ENCODE data around the gene TMEM245. TPM values are rescaled to one million over a fixed set of nuclear protein-coding genes. Genes with fewer than 3 reads are reported as not detected.

The TMEM245 gene
- total and polyA plus RNA-seq, 2 of the 13 experiments (the other 11 are each of a cell fraction or from before 2014, with no cell fraction given) = 53.5 to 55.4 TPM

GRCh38 chr9:109094268-109094667 is 25.5 kb downstream of the TMEM245 start:
- Histone ChIP-seq H3K4me1 (ENCODE audit: insufficient read depth, low read length) (peaks cover 33% of the 10 kb centered on the region), H3K9me3 (ENCODE audit: low read length) (no peaks in the 10 kb centered on the region), H3K36me3 (replicated peaks in 1 of 2; ENCODE audit: control insufficient read depth in 1 of 2, insufficient read depth in 2 of 2, low read length in 2 of 2) (peaks cover 15 to 55% of the 10 kb centered on the region in 2 experiments), H3K79me2 (ENCODE audit: insufficient read depth, low read length) (peaks cover 60% of the 10 kb centered on the region), H2AFZ (ENCODE audit: low read length) (no peak overlapping the region), H3K27ac (ENCODE audit: extremely low read length, insufficient read depth, low read length) (no peak overlapping the region), H3K4me3 (replicated peaks in 1 of 3; ENCODE audit: insufficient read depth in 1 of 3, low read depth in 2 of 3, low read length in 3 of 3) (no peak overlapping the region), H3K27me3 (ENCODE audit: control insufficient read depth in 1 of 2, insufficient read depth in 2 of 2, low read length in 2 of 2) (no peaks in the 10 kb centered on the region), H4K20me1 (ENCODE audit: insufficient read depth, low read length) (no peaks in the 10 kb centered on the region; the same call in 1 of the 2 replicates), H3K4me2 (ENCODE audit: low read depth, low read length) (no peak overlapping the region), H3K9ac (ENCODE audit: insufficient read depth, low read depth, low read length) (no peak overlapping the region)
- ATAC-seq = no peak
- in situ Hi-C loops (cut with HindIII; ENCODE audit: extremely low pct_ligation_motif_present, low pct_unique_long_range_greater_than_20kb) (no loop called here), intact Hi-C loops (cut with micrococcal nuclease; ENCODE audit: unreplicated experiment) (no loop called here)
- POLR2A ChIA-PET = no interaction called here
- no peak for DNase-seq (ENCODE audit: low spot score)
- WGBS (ENCODE audit: low lambda C conversion rate) = 90% methylated on average over 3 of the region's 6 CpGs
- FAIRE-seq = no peak
- no peak for TF ChIP-seq RBFOX2 (IDR thresholded peaks at IDR 0.05; ENCODE audit: low read depth, low read length)
- no peak for TF ChIP-seq AFF4 (CRISPR knock-in tag; IDR thresholded peaks at IDR 0.05)
- no peak for TF ChIP-seq ZNF7 (CRISPR knock-in tag; IDR thresholded peaks at IDR 0.05)
- TF ChIP-seq E2F5 (CRISPR knock-in tag; conservative IDR thresholded peaks at IDR 0.05) = no peak
- TF ChIP-seq SRF (IDR thresholded peaks at IDR 0.05; ENCODE audit: low read depth, low read length) = no peak
- no peak for TF ChIP-seq SMAD1 (CRISPR knock-in tag; IDR thresholded peaks at IDR 0.05; ENCODE audit: borderline replicate concordance, low read depth)
- TF ChIP-seq ZMAT3 (CRISPR knock-in tag; conservative IDR thresholded peaks at IDR 0.05) = no peak
- TF ChIP-seq ZNF670 (CRISPR knock-in tag; IDR thresholded peaks at IDR 0.05; ENCODE audit: borderline replicate concordance) = no peak
- TF ChIP-seq NFE2L1 (CRISPR knock-in tag; IDR thresholded peaks at IDR 0.05; ENCODE audit: borderline replicate concordance) = no peak
- no peak for TF ChIP-seq HHEX (CRISPR knock-in tag; IDR thresholded peaks at IDR 0.05)
- TF ChIP-seq ZNF383 (CRISPR knock-in tag; IDR thresholded peaks at IDR 0.05; ENCODE audit: borderline replicate concordance) = no peak
- no peak for TF ChIP-seq MEF2D (CRISPR knock-in tag; IDR thresholded peaks at IDR 0.05)
- TF ChIP-seq KLF15 (CRISPR knock-in tag; IDR thresholded peaks at IDR 0.05; ENCODE audit: borderline replicate concordance) = no peak
- no peak for TF ChIP-seq NFE2L2 (IDR thresholded peaks at IDR 0.05; ENCODE audit: low read length)
- TF ChIP-seq FOSL2 (CRISPR knock-in tag; IDR thresholded peaks at IDR 0.05) = no peak
- no peak for TF ChIP-seq ARHGAP35 (CRISPR knock-in tag; IDR thresholded peaks at IDR 0.05; ENCODE audit: borderline replicate concordance)
- no peak for TF ChIP-seq ZBTB2 (CRISPR knock-in tag; IDR thresholded peaks at IDR 0.05; ENCODE audit: low read depth)
- TF ChIP-seq ZNF777 (CRISPR knock-in tag; IDR thresholded peaks at IDR 0.05) = no peak
- no peak for TF ChIP-seq MAFG (CRISPR knock-in tag; IDR thresholded peaks at IDR 0.05)
- no peak for TF ChIP-seq PCBP2 (optimal IDR thresholded peaks at IDR 0.05; ENCODE audit: low read depth, low read length, poor library complexity, severe bottlenecking)
- CTCF ChIA-PET (ENCODE audit: low intra/inter-chr PET ratio, low total read pairs) = no interaction called here
- BruUV-seq (replicated peaks) = no TSS peak

Data from HepG2 (cell line).